HEK293T (cell line): Measurements from ENCODE around the gene LRP2BP.

Experiments
- CTCF ChIA-PET: fragments of 350-600 bp; formaldehyde crosslinking; extraction: SDS; loops from one replicate; lab custom pipeline; 2021; ENCODE audit warnings: antibody characterized with exemption, inconsistent platforms; lab: Yijun Ruan, JAX
- POLR2A ChIA-PET: fragments of 350-600 bp; formaldehyde crosslinking; extraction: SDS; loops from one replicate; lab custom pipeline; 2020; ENCODE audit warnings: antibody characterized with exemption, inconsistent platforms; lab: Yijun Ruan, JAX
- DNase-seq: peaks from one replicate; pipeline ENCODE4 v3.0.0; 2012; ENCODE audit warnings: mixed read lengths; ENCODE audit errors: extremely low spot score
- ARNT ChIP-seq: fragments of 450-650 bp; IDR thresholded peaks from 2 replicates; pipeline ENCODE4 v1.6.1; 2017; ENCODE audit warnings: mild to moderate bottlenecking
- BHLHE40 ChIP-seq: fragments of 450-650 bp; IDR thresholded peaks from 2 replicates; pipeline ENCODE4 v1.6.1; 2016; ENCODE audit warnings: mild to moderate bottlenecking, moderate library complexity, borderline replicate concordance
- CTBP1 ChIP-seq: fragments of 450-650 bp; IDR thresholded peaks from 2 replicates; pipeline ENCODE4 v1.6.1; 2016; ENCODE audit warnings: borderline replicate concordance
- ELF4 ChIP-seq: fragments of 450-650 bp; IDR thresholded peaks from 2 replicates; pipeline ENCODE4 v1.6.1; 2017; ENCODE audit warnings: antibody characterized with exemption
- FOXA1 ChIP-seq: fragments of 450-650 bp; IDR thresholded peaks from 2 replicates; pipeline ENCODE4 v1.6.1; 2016; ENCODE audit warnings: mild to moderate bottlenecking
- FOXK2 ChIP-seq: fragments of 450-650 bp; IDR thresholded peaks from 2 replicates; pipeline ENCODE4 v1.6.1; 2016; ENCODE audit warnings: mild to moderate bottlenecking
- FOXM1 ChIP-seq: fragments of 450-650 bp; IDR thresholded peaks from 2 replicates; pipeline ENCODE4 v1.6.1; 2017; ENCODE audit warnings: mild to moderate bottlenecking, borderline replicate concordance
- HDGF ChIP-seq: fragments of 450-650 bp; IDR thresholded peaks from 2 replicates; pipeline ENCODE4 v1.6.1; 2017; ENCODE audit warnings: antibody characterized with exemption, borderline replicate concordance
- L3MBTL2 ChIP-seq: fragments of 450-650 bp; conservative IDR thresholded peaks from 2 replicates; pipeline ENCODE4 v1.6.1; 2016; ENCODE audit warnings: mild to moderate bottlenecking
- LEF1 ChIP-seq: fragments of 450-650 bp; IDR thresholded peaks from 2 replicates; pipeline ENCODE4 v1.6.1; 2017; ENCODE audit warnings: mild to moderate bottlenecking, borderline replicate concordance
- NFRKB ChIP-seq: fragments of 450-650 bp; IDR thresholded peaks from 2 replicates; pipeline ENCODE4 v1.6.1; 2016; ENCODE audit warnings: mild to moderate bottlenecking, moderate library complexity
- PKNOX1 ChIP-seq: fragments of 450-650 bp; IDR thresholded peaks from 2 replicates; pipeline ENCODE4 v1.6.1; 2016
- SP1 ChIP-seq: fragments of 450-650 bp; IDR thresholded peaks from 2 replicates; pipeline ENCODE4 v1.6.1; 2017
- SUZ12 ChIP-seq: fragments of 450-650 bp; IDR thresholded peaks from 2 replicates; pipeline ENCODE4 v1.6.1; 2016; ENCODE audit warnings: mild to moderate bottlenecking
- TARDBP ChIP-seq: fragments of 450-650 bp; IDR thresholded peaks from 2 replicates; pipeline ENCODE4 v1.6.1; 2016
- ZNF384 ChIP-seq: fragments of 450-650 bp; IDR thresholded peaks from 2 replicates; pipeline ENCODE4 v1.6.1; 2016

The LRP2BP gene

GRCh38 chr4:185390941-185391340 is 4.8 kb downstream of the LRP2BP start:
- no peak for DNase-seq
- TF ChIP-seq CTBP1 = no peak
- TF ChIP-seq NFRKB = no peak
- ChIA-PET CTCF (no interaction called here), POLR2A (no interaction called here)

- DNase-seq = no peak
- POLR2A ChIA-PET = interaction anchor here (1.6 kb wide), 1 partner anchor 8 kb away, joined by 5 read pairs; the partner anchor contains the start of gene ANKRD37
- CTCF ChIA-PET = no interaction called here
- TF ChIP-seq FOXK2 (no peak), NFRKB (no peak), PKNOX1 (no peak), FOXA1 (no peak), ELF4 (no peak), L3MBTL2 (no peak), CTBP1 (no peak), ZNF384 (no peak), SP1 (no peak), BHLHE40 (no peak), TARDBP (no peak)
Observed at GRCh38 chr4:185387957-185388356, 7.8 kb downstream of the LRP2BP start.

GRCh38 chr4:185384930-185385331 is 10.8 kb downstream of the LRP2BP start:
- no peak for TF ChIP-seq ARNT
- TF ChIP-seq L3MBTL2 = no peak
- no peak for TF ChIP-seq SUZ12
- no peak for TF ChIP-seq ELF4
- TF ChIP-seq ZNF384 = no peak
- TF ChIP-seq HDGF = no peak
- no peak for TF ChIP-seq LEF1
- no peak for TF ChIP-seq NFRKB
- no peak for TF ChIP-seq PKNOX1
- no peak for TF ChIP-seq FOXK2
- no peak for TF ChIP-seq CTBP1
- no peak for TF ChIP-seq SP1
- no peak for TF ChIP-seq FOXA1
- no peak for TF ChIP-seq BHLHE40
- TF ChIP-seq TARDBP = no peak
- no peak for TF ChIP-seq FOXM1
- no peak for DNase-seq
- CTCF ChIA-PET = interaction anchor here (0.6 to 0.7 kb wide), 3 partner anchors 10 to 1070 kb away, joined by 3 read pairs; no protein-coding TSS in a partner anchor
- POLR2A ChIA-PET = interaction anchor here (1.1 to 4.1 kb wide), 2 partner anchors 11 to 40 kb away, joined by 3 to 29 read pairs; partner anchors contain the start of genes ANKRD37 and LRP2BP

- no peak for TF ChIP-seq CTBP1
- no peak for TF ChIP-seq LEF1
- no peak for TF ChIP-seq ARNT
- no peak for TF ChIP-seq ELF4
- TF ChIP-seq SP1 = no peak
- TF ChIP-seq BHLHE40 = no peak
- no peak for TF ChIP-seq FOXK2
- no peak for TF ChIP-seq L3MBTL2
- TF ChIP-seq NFRKB = no peak
- TF ChIP-seq SUZ12 = no peak
- TF ChIP-seq FOXM1 = no peak
- TF ChIP-seq FOXA1 = no peak
- TF ChIP-seq ZNF384 = no peak
- CTCF ChIA-PET = no interaction called here
- POLR2A ChIA-PET = interaction anchor here (4.1 kb wide), 1 partner anchor 12 kb away, joined by 29 read pairs; the partner anchor contains the start of genes ANKRD37 and LRP2BP
- no peak for DNase-seq
Observed at GRCh38 chr4:185384061-185384460, 11.7 kb downstream of the LRP2BP start.

GRCh38 chr4:185383451-185383850 is 12.3 kb downstream of the LRP2BP start:
- POLR2A ChIA-PET = interaction anchor here (4.1 kb wide), 1 partner anchor 12 kb away, joined by 29 read pairs; the partner anchor contains the start of genes ANKRD37 and LRP2BP
- CTCF ChIA-PET = no interaction called here
- DNase-seq = no peak
- no peak for TF ChIP-seq NFRKB
- no peak for TF ChIP-seq SUZ12
- TF ChIP-seq FOXA1 = no peak
- TF ChIP-seq ELF4 = no peak
- no peak for TF ChIP-seq FOXM1
- TF ChIP-seq FOXK2 = no peak
- TF ChIP-seq L3MBTL2 = no peak
- TF ChIP-seq BHLHE40 = no peak
- no peak for TF ChIP-seq HDGF
- TF ChIP-seq TARDBP = no peak
- no peak for TF ChIP-seq LEF1
- no peak for TF ChIP-seq PKNOX1
- no peak for TF ChIP-seq SP1
- TF ChIP-seq ARNT = no peak
- no peak for TF ChIP-seq ZNF384
- no peak for TF ChIP-seq CTBP1

GRCh38 chr4:185382754-185383153 is 13.0 kb downstream of the LRP2BP start:
- no peak for DNase-seq
- POLR2A ChIA-PET = no interaction called here
- CTCF ChIA-PET = no interaction called here
- no peak for TF ChIP-seq PKNOX1
- no peak for TF ChIP-seq TARDBP
- no peak for TF ChIP-seq L3MBTL2
- no peak for TF ChIP-seq SUZ12
- TF ChIP-seq HDGF = no peak
- no peak for TF ChIP-seq ZNF384
- no peak for TF ChIP-seq FOXA1
- TF ChIP-seq ELF4 = no peak
- no peak for TF ChIP-seq ARNT
- TF ChIP-seq CTBP1 = no peak
- TF ChIP-seq FOXK2 = no peak
- TF ChIP-seq SP1 = no peak
- TF ChIP-seq LEF1 = no peak
- no peak for TF ChIP-seq BHLHE40
- no peak for TF ChIP-seq NFRKB
- no peak for TF ChIP-seq FOXM1
